Hepatic stellate cell (primary cell): ENCODE measurements around the gene GRK2.
A peak's percentile ranks its signal among the peaks of the same experiment; 100 is the strongest.

Experiments used
- DNase-seq: peaks from one replicate; pipeline ENCODE4 v3.0.0; 2011; ENCODE audit warnings: low spot score

GRK2 gene

DNA sequence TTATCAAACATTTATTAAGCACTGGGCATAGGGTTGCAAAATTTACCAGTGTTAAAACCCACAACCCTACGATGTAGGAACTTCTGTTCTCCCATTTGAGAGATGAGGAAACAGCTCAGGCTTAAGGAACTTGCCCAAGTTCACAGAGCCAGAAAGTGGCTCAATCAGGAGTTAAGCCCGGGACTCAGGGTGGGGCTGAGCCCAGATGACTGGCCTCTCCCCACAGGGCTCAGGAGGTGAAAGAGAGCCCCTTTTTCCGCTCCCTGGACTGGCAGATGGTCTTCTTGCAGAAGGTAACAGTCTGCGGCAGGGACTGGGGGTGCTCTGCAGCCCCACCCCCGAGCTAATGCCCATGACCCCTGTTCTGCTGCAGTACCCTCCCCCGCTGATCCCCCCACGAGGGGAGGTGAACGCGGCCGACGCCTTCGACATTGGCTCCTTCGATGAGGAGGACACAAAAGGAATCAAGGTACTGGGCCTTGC lies 17.2 kb downstream of the GRK2 start:
- DNase-seq: no peak

- no peak for DNase-seq
Observed at GRCh38 chr11:67284811-67285540, 18.7 kb downstream of the GRK2 start.

DNA sequence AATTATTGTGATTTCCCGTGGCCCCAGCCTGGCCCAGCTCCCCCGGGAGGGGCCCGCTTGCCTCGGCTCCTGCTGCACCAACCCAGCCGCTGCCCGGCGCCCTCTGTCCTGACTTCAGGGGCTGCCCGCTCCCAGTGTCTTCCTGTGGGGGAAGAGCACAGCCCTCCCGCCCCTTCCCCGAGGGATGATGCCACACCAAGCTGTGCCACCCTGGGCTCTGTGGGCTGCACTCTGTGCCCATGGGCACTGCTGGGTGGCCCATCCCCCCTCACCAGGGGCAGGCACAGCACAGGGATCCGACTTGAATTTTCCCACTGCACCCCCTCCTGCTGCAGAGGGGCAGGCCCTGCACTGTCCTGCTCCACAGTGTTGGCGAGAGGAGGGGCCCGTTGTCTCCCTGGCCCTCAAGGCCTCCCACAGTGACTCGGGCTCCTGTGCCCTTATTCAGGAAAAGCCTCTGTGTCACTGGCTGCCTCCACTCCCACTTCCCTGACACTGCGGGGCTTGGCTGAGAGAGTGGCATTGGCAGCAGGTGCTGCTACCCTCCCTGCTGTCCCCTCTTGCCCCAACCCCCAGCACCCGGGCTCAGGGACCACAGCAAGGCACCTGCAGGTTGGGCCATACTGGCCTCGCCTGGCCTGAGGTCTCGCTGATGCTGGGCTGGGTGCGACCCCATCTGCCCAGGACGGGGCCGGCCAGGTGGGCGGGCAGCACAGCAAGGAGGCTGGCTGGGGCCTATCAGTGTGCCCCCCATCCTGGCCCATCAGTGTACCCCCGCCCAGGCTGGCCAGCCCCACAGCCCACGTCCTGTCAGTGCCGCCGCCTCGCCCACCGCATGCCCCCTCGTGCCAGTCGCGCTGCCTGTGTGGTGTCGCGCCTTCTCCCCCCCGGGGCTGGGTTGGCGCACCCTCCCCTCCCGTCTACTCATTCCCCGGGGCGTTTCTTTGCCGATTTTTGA lies 19.5 kb downstream of the GRK2 start:
- no peak for DNase-seq

- DNase-seq: no peak
Observed at GRCh38 chr11:67286621-67287333, 20.5 kb downstream of the GRK2 start.

DNA sequence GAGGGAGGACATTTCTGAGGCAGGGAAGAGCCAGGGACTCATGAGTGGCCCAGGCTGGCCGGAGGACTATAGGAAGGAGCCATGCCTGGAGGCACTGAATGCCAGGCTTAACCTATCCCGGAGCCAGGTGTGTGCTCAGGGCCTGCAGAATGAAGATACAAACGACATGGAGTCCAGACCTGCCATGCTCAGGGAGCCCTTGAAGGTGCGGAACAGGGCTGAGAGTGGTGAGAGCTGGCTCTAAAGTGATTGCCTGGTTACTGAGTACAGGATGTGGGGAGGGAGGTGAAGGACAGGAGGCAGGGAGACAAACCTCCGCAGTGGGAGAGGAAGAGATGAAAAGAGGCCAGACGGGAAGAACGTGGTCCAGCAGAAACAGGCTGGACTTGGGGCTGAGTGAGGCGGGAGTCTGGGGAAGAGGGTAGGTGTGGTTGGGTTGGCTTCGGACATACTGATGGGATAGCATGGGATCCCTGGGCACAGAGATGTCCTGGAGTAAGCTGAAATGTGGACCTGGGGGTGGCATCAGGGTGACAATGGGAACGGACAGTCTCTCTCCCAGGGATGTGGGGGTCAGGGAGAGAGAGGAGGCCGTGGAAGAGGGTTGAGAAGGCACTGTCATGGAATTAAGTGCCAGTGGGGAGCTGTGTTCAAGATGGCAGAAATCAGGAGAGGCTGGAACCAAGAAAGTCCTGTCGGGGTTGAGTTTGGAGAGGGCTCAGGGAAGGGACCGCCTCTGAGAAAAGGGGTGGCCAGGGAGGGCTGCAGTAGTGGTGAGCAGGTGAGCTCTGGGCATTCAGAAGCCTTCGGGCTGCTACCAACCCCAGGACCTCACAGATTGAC lies 21.3 kb downstream of the GRK2 start:
- no peak for DNase-seq

- no peak for DNase-seq
Observed at GRCh38 chr11:67288198-67288451, 21.9 kb downstream of the GRK2 start.

DNA sequence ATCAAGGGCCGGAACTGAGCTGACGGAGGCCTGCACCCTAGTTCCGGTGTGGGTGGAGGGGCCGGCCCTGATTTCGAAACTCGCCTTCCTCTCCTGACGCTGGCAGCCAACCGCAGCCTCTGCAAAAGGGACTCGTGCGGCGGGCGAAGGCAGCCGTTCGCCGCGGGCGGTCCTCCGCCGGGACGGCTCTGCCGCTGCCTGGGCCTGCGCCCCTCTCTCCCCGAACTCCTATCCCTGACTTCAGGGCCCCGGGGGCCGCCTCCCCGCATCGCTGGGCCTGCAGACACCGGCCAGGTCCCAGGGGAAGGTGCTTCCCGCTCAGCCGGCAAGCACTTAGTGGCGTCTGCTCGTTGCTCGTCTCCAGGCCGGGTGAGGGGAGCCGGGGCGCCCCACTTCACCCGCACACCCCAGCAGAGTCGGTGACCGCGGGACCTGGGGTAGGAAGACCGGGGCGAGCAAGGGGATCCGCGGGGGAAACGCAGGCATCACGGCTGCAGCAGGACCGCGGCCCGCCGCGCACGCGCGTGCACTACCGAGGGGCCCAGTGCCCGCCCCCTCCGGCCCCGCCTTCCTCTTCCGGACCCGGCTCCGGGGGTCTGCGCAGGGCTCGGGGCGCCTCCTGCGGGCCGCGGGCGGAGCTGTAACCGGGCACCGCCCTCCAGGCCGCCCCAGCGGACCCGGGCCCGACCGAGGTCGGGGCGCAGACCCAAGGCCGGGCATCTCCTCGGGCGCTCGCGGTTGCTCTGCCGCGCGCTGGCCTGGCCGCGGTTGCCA lies 22.4 kb downstream of the GRK2 start:
- DNase-seq: peak; percentile 94

DNA sequence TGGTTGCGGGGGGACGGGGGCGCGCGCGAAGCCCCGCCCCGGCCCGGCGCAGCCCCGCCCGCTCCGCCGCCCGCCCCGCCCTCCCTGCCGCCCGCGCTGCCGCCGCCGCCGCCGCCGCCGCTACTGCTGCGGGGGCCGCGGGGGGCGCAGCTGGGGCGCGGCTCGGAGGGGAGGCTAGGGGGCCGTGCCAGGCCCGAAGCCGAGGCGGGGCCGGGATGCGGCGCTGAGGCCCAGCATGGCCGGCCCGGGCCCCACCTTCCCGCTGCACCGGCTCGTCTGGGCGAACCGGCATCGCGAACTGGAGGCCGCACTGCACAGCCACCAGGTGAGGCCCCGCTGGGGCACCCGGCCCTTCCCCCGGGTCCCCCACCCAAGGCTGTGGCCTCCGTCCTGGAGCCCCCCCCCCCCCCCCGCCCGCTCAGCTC lies 23.0 kb downstream of the GRK2 start, which contains the start of gene ANKRD13D:
Gene ANKRD13D (plus strand): TSS at position 78 of the 425 bp plus-strand sequence. CDS start 158 bp downstream, at position 236.
- no peak for DNase-seq

DNA sequence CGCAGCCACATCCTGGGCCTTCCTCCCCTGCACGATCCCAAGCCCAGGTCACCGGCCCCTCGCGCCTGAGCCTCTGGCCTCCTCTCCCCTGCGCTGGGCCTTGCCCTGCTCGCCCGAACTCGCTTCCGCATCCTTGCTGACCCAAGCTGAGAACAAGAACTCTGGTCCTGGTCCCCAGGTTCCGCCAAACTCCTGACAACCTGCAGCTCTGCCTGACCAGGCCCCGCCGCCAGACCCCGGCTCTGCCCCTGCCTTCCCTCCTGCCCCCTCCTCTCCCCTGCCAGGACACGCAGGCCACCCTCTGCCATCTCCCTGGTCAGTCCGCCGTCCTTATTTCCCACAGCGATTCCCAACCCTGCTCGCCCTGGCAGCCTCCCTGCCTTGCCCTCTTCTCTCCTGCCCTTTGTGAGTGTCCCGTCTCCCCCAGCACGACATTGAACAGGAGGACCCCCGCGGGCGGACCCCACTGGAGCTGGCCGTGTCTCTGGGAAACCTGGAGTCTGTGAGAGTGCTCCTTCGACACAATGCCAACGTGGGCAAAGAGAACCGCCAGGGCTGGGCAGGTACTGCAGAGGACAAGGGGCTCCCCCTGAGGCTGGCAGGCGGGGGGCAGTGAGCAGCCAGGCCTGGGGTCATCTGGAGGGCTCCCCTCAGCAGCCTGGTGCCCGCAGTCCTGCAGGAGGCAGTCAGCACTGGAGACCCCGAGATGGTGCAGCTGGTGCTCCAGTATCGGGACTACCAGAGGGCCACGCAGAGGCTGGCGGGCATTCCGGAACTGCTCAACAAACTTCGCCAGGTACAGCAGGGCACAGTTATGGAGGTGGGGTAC lies 23.6 kb downstream of the GRK2 start:
- DNase-seq: no peak

- no peak for DNase-seq
Observed at GRCh38 chr11:67290801-67291200, 24.5 kb downstream of the GRK2 start.

- no peak for DNase-seq
Observed at GRCh38 chr11:67291481-67292381, 25.5 kb downstream of the GRK2 start.

- no peak for DNase-seq
Observed at GRCh38 chr11:67292671-67293070, 26.4 kb downstream of the GRK2 start.

DNA sequence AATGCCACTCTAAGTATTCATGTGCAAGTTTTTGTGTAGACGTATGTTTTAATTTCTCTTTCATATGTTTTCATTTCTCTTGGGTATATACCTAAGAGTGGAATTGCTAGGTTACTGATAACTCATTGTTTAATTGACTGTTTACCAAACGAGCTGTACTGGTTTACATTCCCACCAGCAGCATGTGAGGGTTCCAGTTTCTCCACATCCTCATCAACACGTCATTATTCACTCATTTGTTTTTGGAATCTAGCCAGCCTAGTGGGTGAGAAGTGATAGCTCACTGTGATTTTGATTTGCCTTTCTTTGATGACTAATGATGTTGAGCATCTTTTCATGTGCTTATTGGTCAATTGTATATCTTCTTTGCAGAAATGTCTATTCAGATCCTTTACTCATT lies 26.8 kb downstream of the GRK2 start:
- DNase-seq: no peak

- DNase-seq: no peak
Observed at GRCh38 chr11:67295846-67296245, 29.6 kb downstream of the GRK2 start.

GRCh38 chr11:67298786-67299185 lies 32.5 kb downstream of the GRK2 start:
- DNase-seq: no peak

DNA sequence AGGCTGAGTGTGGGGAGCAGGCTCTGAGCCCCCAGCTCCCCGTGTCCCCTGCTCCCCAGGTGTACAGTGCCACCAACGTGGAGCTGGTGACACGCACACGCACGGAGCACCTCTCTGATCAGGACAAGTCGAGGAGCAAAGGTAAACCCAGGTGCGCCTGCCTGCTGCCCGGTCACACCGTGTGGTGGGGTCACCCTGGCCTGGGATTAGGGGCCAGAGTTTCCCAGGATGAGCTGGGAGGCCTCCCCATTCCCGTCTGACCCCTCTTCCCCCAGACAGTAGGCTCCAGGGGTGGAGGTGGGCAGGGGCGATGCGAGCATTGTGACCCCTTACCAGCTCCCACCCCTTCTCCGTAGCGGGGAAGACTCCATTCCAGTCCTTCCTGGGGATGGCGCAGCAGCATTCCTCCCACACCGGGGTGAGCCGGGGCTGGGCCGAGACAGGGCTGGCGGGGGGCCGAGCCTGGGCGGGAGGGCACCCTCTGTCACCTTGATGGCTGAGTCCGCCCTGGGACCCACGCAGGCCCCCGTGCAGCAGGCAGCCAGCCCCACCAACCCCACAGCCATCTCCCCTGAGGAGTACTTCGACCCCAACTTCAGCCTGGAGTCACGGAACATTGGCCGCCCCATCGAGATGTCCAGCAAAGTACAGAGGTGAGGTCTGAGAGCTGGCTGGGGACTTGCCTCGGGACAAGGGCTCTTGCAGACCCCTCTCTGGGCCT lies 33.4 kb downstream of the GRK2 start:
- DNase-seq: no peak

- no peak for DNase-seq
Observed at GRCh38 chr11:67300256-67300755, 34.0 kb downstream of the GRK2 start.

DNA sequence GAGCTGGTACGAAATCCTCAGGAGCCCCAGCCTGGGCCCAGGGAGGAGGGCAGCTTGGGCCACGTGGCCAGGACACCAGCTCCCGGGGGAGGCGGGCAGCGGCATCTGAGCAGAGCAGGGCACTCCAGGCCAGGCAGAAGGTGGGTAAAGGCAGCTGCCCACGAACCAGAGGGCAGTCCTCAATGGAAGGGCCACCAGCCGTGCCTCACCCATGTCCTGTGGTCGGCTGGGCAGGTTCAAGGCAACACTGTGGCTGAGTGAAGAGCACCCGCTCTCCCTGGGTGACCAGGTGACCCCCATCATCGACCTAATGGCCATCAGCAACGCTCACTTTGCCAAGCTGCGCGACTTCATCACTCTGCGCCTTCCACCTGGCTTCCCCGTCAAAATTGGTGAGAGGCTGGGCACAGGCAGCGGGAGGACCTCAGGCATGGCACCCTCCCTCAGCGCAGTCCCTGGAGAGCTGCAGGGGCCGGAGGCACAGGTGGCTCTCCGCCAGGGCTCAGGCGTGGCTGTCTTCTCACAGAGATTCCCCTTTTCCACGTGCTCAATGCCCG lies 34.6 kb downstream of the GRK2 start:
- no peak for DNase-seq
